Panc1 (cell line): ENCODE results near the gene NFATC2. TPM values are rescaled to one million over a fixed set of nuclear protein-coding genes. Genes with fewer than 3 reads are reported as not detected.

ENCODE experiments used
- ATAC-seq: fragments of 200-7000 bp; cut with Tn5 transposase; 2 replicates; pipeline ENCODE4 v1.9.1; 2020; ENCODE audit warnings: mild to moderate bottlenecking, moderate library complexity
- BruUV-seq: library from RNA; stranded (reverse); fragments of 400-500 nt; replicated peaks from 2 replicates; lab custom pipeline; 2021; lab: Mats Ljungman, UMichigan
- CTCF ChIA-PET: fragments of 300-600 bp; sonication (Branson Sonifier 250); formaldehyde crosslinking; loops from one replicate; lab custom pipeline; 2022; ENCODE audit warnings: antibody characterized with exemption; lab: Charles Lee
- POLR2A ChIA-PET: fragments of 300-600 bp; sonication (Branson Sonifier 250); formaldehyde crosslinking; loops from one replicate; lab custom pipeline; 2022; ENCODE audit warnings: antibody characterized with exemption; lab: Charles Lee
- DNase-seq: peaks from one replicate; pipeline ENCODE4 v3.0.0-alpha.2; 2010; ENCODE audit warnings: low read depth, low spot score
- H3K27ac ChIP-seq: 2 replicates; pipeline ENCODE4 v1.5.1; 2011; ENCODE audit warnings: mild to moderate bottlenecking, low read length, inconsistent platforms
- H3K27me3 ChIP-seq: fragments of 200-500 bp; sonication (Bioruptor generic); 2 replicates; pipeline ENCODE4 v1.6.0; 2014; ENCODE audit warnings: low read length, inconsistent platforms; ENCODE audit not compliant: control insufficient read depth, insufficient read depth
- H3K36me3 ChIP-seq: fragments of 200-500 bp; sonication (Bioruptor generic); 2 replicates; pipeline ENCODE4 v1.5.1; 2014; ENCODE audit warnings: inconsistent platforms, mild to moderate bottlenecking, low read length, moderate library complexity; ENCODE audit not compliant: control insufficient read depth, insufficient read depth
- H3K4me1 ChIP-seq: 2 replicates; pipeline ENCODE4 v1.5.1; 2011; ENCODE audit warnings: inconsistent platforms, mild to moderate bottlenecking, low read length, moderate library complexity; ENCODE audit not compliant: control insufficient read depth, insufficient read depth
- H3K4me3 ChIP-seq, 2 experiments: 2 replicates each; pipeline ENCODE4 v1.5.1; 2011 to 2012; ENCODE audit warnings: low read depth in 2 of 2, low read length in 2 of 2, mild to moderate bottlenecking in 2 of 2, inconsistent platforms in 1 of 2, moderate library complexity in 1 of 2
- H3K9me3 ChIP-seq: fragments of 200-500 bp; sonication (Bioruptor generic); 2 replicates; pipeline ENCODE4 v1.5.1; 2014; ENCODE audit warnings: low read depth, mild to moderate bottlenecking, inconsistent platforms, low read length, moderate library complexity; ENCODE audit not compliant: control insufficient read depth, insufficient read depth
- POLR2AphosphoS5 ChIP-seq: IDR thresholded peaks from 2 replicates; pipeline ENCODE4 v1.6.1; 2012; ENCODE audit warnings: mild to moderate bottlenecking, low read depth, low read length, moderate library complexity
- SIN3A ChIP-seq: IDR thresholded peaks from 2 replicates; pipeline ENCODE4 v1.6.1; 2012; ENCODE audit warnings: low read depth, mild to moderate bottlenecking, low read length, moderate library complexity, borderline replicate concordance; ENCODE audit not compliant: insufficient read depth
- TCF7L2 ChIP-seq: IDR thresholded peaks from 2 replicates; pipeline ENCODE4 v1.6.1; 2011; ENCODE audit warnings: mild to moderate bottlenecking, low read depth, low read length, inconsistent platforms
- in situ Hi-C: cut with HindIII; loops from 2 replicates; pipeline ENCODE4 v1.10.0; 2016; ENCODE audit warnings: low sequenced_read_pairs, low pct_unique_long_range_greater_than_20kb
- intact Hi-C: fragments of 100-400 bp; cut with micrococcal nuclease; formaldehyde crosslinking; loops from one replicate; pipeline ENCODE4 v1.10.0; 2022; ENCODE audit not compliant: unreplicated experiment
- total RNA-seq: library from RNA; stranded (reverse); gene quantifications from one replicate; pipeline ENCODE4 v1.2.1, GENCODE V29; 2021; ENCODE audit not compliant: unreplicated experiment
- TF ChIP-seq, protein P1 (sequence below), 2 experiments: IDR thresholded peaks; 2 replicates each; pipeline ENCODE4 v1.6.1; 2011 to 2012; ENCODE audit warnings: low read depth in 2 of 2, control low read depth in 1 of 2, low read length in 1 of 2, mild to moderate bottlenecking in 1 of 2, moderate library complexity in 1 of 2; ENCODE audit not compliant: insufficient read depth in 1 of 2
- TF ChIP-seq, protein P2 (sequence below): fragments of 450-650 bp; IDR thresholded peaks from 2 replicates; pipeline ENCODE4 v1.5.1; 2017; ENCODE audit warnings: mild to moderate bottlenecking

Gene NFATC2
- total RNA-seq, 1 experiment from 2014 or later = 10.6 TPM

DNA sequence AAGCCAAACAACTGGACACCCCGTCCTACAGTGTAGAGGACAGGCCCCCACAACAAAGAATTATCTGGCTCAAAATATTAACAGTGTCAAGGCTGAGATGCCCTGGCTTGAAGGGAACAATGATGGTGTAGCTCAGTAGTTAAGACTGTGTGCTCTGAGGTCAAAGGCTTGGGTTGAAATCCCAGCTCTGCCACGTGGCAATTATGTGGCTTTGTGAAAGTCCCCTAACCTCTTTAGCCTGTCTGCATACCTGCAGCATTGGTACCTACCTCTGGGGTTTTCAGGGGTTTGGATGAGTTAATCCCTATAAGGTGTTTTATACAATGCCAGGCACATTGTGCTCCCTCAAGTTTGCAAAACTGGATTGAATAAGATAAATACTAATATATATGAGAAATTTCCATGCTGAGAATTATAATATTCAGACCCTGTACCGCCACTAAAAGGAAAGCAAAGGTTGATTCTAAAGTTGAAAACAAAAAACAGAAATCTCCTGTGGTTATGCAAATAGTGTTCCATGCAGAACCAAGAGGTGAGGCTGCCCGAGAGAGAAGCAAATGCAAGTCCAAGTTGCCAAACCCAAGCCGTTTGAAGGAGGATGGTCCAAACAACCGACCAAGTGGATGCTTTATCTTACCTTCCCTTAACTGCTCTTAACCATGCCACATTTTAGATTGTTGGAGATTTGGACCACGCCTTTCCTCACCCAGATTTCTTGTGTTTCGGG, 199.8 kb downstream of the NFATC2 start:
- no peaks in the 10 kb centered on the region for H3K9me3 ChIP-seq
- 0 out of 2 replicates have a peak, but pooled peaks cover 3% of the 10 kb centered on the region for H3K27me3 ChIP-seq
- in situ Hi-C loops (no loop called here), intact Hi-C loops (no loop called here)
- BruUV-seq = no TSS peak
- no peaks in the 10 kb centered on the region for H3K4me1 ChIP-seq
- POLR2A ChIA-PET = no interaction called here
- H3K4me3 ChIP-seq = no peak overlapping the region
- DNase-seq (no peak), ATAC-seq (no peak)
- H3K36me3 ChIP-seq = no peaks in the 10 kb centered on the region
- CTCF ChIA-PET = no interaction called here
- H3K27ac ChIP-seq = no peak overlapping the region
- TF ChIP-seq, protein P1, sequence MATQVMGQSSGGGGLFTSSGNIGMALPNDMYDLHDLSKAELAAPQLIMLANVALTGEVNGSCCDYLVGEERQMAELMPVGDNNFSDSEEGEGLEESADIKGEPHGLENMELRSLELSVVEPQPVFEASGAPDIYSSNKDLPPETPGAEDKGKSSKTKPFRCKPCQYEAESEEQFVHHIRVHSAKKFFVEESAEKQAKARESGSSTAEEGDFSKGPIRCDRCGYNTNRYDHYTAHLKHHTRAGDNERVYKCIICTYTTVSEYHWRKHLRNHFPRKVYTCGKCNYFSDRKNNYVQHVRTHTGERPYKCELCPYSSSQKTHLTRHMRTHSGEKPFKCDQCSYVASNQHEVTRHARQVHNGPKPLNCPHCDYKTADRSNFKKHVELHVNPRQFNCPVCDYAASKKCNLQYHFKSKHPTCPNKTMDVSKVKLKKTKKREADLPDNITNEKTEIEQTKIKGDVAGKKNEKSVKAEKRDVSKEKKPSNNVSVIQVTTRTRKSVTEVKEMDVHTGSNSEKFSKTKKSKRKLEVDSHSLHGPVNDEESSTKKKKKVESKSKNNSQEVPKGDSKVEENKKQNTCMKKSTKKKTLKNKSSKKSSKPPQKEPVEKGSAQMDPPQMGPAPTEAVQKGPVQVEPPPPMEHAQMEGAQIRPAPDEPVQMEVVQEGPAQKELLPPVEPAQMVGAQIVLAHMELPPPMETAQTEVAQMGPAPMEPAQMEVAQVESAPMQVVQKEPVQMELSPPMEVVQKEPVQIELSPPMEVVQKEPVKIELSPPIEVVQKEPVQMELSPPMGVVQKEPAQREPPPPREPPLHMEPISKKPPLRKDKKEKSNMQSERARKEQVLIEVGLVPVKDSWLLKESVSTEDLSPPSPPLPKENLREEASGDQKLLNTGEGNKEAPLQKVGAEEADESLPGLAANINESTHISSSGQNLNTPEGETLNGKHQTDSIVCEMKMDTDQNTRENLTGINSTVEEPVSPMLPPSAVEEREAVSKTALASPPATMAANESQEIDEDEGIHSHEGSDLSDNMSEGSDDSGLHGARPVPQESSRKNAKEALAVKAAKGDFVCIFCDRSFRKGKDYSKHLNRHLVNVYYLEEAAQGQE (IDR thresholded peaks at IDR 0.05; ENCODE audit: insufficient read depth in 1 of 2, low read depth in 2 of 2, low read length in 1 of 2) = no peak
- TF ChIP-seq, protein P2, sequence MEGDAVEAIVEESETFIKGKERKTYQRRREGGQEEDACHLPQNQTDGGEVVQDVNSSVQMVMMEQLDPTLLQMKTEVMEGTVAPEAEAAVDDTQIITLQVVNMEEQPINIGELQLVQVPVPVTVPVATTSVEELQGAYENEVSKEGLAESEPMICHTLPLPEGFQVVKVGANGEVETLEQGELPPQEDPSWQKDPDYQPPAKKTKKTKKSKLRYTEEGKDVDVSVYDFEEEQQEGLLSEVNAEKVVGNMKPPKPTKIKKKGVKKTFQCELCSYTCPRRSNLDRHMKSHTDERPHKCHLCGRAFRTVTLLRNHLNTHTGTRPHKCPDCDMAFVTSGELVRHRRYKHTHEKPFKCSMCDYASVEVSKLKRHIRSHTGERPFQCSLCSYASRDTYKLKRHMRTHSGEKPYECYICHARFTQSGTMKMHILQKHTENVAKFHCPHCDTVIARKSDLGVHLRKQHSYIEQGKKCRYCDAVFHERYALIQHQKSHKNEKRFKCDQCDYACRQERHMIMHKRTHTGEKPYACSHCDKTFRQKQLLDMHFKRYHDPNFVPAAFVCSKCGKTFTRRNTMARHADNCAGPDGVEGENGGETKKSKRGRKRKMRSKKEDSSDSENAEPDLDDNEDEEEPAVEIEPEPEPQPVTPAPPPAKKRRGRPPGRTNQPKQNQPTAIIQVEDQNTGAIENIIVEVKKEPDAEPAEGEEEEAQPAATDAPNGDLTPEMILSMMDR = no peak
- no peak for TF ChIP-seq TCF7L2
- TF ChIP-seq SIN3A = no peak

DNA sequence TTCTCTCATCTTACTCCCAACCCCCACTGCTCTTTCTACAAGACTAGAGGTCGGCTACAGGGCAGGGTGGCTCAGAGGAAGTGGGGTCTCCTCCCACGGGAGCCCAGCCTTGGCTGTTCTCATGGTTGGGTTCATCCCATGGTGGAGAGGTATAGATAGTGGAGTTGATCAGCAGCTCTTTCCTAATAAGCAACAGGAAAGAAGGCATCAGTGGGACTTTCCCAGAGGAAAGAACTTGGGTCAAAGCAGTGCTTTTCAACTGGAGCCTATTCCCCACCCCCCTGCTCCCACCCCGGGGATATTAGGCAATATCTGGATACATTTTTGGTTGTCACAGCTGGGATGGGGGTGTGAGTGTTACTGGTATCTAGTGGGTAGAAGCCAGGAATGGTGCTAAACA, 200.9 kb downstream of the NFATC2 start:
- ChIA-PET CTCF (no interaction called here), POLR2A (no interaction called here)
- DNase-seq (no peak), ATAC-seq (no peak)
- no peak overlapping the region for H3K27ac ChIP-seq
- H3K36me3 ChIP-seq = no peaks in the 10 kb centered on the region
- intact Hi-C loops (no loop called here), in situ Hi-C loops (no loop called here)
- BruUV-seq = no TSS peak
- H3K4me3 ChIP-seq = no peak overlapping the region
- no peak for TF ChIP-seq POLR2AphosphoS5
- H3K9me3 ChIP-seq = no peaks in the 10 kb centered on the region
- H3K4me1 ChIP-seq = no peaks in the 10 kb centered on the region
- H3K27me3 ChIP-seq = 0 out of 2 replicates have a peak, but pooled peaks cover 3% of the 10 kb centered on the region

DNA sequence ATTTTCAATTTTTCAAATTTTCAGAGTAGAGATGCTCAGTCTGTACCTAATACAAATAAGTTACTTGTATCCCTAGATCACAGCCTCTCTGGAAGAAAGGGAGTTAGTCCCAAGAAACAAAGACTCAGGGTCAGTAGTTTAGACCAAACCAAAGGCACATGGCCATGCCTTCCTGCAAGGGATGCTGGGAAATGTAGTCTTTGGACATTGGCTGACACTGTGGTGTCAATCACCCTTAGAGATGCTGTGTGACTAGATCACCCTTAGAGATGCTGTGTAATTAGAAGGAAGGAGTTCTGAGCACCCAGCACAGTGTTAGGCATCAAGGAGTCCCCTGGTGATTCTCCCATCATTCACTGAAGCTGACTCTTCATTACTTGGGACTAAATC, 202.1 kb downstream of the NFATC2 start:
- Histone ChIP-seq H3K27ac (no peak overlapping the region), H3K36me3 (no peaks in the 10 kb centered on the region), H3K9me3 (no peaks in the 10 kb centered on the region), H3K4me1 (no peaks in the 10 kb centered on the region), H3K4me3 (no peak overlapping the region), H3K27me3 (0 out of 2 replicates have a peak, but pooled peaks cover 3% of the 10 kb centered on the region)
- DNase-seq = no peak
- no peak for TF ChIP-seq TCF7L2
- no peak for TF ChIP-seq SIN3A
- no peak for TF ChIP-seq POLR2AphosphoS5
- TF ChIP-seq, protein P1 (IDR thresholded peaks at IDR 0.05; ENCODE audit: insufficient read depth in 1 of 2, low read depth in 2 of 2, low read length in 1 of 2) = no peak
- TF ChIP-seq, protein P2 = no peak
- POLR2A ChIA-PET = no interaction called here
- intact Hi-C loops (no loop called here), in situ Hi-C loops (no loop called here)
- CTCF ChIA-PET = no interaction called here
- no peak for ATAC-seq
- BruUV-seq = no TSS peak
